COLO668 (cell line): ENCODE results near the gene SAMD4A.
A peak's percentile ranks its signal among the peaks of the same experiment; 100 is the strongest.

ENCODE experiments used
- DNase-seq: peaks from one replicate; lab custom pipeline; 2025; ENCODE audit not compliant: unreplicated experiment; lab: John Stamatoyannopoulos, UW

The SAMD4A gene

DNA sequence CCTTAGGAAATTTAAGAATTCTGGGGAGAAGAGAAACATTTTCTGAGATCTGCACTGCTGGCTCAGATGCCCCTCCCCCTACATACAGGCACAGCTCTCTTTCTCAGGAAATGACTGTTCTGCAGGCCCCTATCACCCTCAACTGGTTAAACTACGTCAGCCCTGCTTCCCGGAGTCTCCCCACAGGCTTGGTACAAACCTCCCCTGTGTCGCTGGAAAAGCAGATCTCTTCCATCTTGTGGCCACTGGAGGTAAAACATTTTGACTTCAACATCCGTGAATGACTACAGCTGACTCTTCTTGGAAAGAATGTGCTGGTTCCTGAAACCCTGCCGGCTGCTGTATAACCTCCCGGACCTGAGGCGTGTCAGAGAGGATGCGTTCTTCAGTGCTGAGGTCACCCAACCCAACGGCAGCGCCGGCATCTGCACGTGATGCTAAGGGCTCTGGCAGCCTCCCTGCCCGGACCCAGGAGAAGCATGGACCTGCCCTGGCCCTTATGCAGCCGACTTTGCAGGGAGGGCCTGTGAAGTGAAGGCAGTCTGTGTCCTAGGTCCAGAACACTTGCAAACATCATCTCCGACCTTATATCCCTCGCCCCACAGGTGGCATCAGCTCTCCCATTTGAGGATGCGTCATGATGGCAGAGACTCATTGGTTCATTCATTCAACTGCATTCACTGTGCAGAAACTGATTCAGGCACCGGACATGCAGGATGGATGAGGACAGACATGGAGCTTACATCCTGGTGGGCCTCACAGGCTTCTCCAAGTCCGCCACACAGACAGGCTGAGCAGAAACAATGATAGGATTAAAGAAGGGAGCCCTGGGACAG, 206.5 kb downstream of the SAMD4A start:
- DNase-seq = peak; percentile 79

DNA sequence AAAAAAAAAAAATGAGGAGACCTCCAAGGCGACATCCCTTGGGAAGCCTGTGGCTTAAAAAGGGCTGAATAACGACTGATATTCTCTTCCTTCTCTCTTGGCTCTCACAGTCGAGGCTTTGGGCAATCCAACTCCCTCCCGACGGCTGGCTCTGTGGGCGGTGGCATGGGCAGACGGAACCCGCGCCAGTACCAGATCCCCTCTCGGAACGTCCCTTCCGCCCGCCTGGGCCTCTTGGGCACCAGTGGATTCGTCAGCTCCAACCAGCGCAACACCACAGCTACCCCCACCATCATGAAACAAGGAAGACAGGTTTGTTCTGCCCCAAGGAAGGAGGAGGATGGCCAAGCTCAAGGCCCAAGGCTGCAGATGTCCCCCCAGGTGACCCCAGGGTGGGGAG, 207.9 kb downstream of the SAMD4A start:
- no peak for DNase-seq

GRCh38 chr14:54775486-54776140, 208.7 kb downstream of the SAMD4A start:
- no peak for DNase-seq

- no peak for DNase-seq
These were observed 209.6 kb downstream of the SAMD4A start for GRCh38 chr14:54776361-54777001.

DNA sequence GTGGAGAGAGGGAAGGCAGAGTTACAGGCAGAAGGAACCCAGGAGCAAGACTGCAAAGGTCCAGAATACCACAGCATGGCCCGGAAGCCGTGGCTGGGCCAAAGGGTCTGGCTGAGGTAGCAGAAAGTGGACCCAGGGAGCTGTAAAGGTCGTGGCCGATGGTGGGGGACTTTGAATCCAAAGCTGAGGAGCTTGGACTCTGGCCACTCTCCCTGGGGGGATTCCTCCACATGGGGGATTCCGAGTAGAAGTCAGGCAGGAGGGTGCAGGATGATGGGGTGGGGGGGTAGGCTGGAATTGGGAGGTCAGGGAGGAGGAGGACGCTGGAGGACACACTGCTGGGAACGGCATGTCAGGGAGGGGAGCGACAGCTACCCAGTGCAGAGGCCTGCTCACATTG, 210.5 kb downstream of the SAMD4A start:
- DNase-seq = no peak

GRCh38 chr14:54778618-54779345, 211.9 kb downstream of the SAMD4A start:
- no peak for DNase-seq

GRCh38 chr14:54781080-54781479, 214.2 kb downstream of the SAMD4A start:
- DNase-seq = no peak

DNA sequence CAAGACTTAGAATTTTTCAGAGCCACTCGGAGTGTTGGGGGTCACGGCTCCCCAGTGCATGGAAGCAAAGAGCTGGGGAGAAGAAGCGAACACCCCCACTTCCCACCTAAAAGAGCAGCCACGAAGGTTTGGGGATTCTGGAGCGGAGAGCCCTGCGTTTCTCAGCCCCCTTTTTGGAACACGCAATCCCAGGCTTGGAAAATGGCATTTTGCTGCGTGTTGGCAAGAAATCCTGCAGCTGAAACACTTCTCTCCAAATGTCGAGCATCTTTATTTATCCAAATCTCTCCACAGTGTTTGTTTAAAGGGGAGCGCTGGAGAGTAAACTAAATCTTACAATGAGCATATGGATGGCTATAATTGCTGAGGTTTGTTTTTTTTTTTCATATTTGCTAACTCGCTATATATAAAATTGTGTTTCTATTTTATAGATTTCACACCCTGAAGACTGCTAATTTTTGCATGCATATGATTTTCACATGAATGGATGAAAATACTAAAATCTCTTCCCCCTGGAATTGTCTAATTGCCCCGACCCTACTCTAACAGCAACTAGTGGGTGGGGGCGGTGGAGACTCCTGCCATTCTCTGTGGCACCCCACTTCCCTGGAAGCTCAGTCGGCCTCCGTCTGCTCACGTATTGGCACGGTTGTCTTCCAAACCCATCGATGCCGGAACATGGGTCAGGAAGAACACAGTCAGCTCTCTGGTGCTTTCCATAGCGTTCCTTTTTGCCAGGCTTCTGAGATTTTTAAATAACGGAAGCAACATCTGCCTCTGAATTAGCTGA, 215.2 kb downstream of the SAMD4A start:
- DNase-seq = no peak

- DNase-seq = no peak
These were observed 216.1 kb downstream of the SAMD4A start for GRCh38 chr14:54782751-54783659.

DNA sequence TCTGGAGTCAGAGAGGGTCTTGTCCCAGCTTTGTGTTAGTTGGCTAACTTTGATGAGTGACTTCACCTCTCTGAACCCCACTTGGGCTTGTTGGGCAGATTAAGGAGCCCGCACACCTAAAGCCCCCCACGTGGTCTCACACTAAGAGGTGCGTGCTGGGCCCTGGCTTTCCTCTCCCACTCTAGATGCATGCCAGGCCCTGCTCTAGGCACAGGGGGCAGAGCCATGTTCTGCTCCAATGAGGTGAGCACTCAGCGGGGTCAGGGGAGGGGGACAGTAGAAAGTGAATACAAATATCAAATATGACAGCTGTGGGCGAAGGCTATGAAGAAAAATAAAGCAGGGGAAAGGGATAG, 216.7 kb downstream of the SAMD4A start:
- no peak for DNase-seq

GRCh38 chr14:54784060-54784459, 217.1 kb downstream of the SAMD4A start:
- no peak for DNase-seq

DNA sequence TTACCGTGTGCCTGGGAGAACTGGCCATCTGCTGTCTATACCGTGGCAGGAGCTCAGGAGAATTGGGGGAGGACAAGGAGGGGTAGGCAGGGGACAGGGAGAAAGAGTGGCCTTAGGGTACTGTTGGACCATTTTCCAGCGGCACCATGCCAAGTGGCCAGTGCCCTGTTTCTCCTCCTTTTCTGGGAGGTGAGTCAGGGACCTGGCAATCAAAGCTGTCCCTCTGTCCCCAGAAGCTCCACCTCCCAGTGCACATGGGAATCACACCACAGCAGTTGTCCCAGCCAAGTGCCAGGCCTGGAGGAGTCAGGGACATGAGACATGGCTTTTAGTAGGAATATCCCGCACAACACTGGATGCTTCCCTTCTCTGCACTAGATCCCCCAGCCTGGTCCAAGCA, 217.7 kb downstream of the SAMD4A start:
- no peak for DNase-seq

DNA sequence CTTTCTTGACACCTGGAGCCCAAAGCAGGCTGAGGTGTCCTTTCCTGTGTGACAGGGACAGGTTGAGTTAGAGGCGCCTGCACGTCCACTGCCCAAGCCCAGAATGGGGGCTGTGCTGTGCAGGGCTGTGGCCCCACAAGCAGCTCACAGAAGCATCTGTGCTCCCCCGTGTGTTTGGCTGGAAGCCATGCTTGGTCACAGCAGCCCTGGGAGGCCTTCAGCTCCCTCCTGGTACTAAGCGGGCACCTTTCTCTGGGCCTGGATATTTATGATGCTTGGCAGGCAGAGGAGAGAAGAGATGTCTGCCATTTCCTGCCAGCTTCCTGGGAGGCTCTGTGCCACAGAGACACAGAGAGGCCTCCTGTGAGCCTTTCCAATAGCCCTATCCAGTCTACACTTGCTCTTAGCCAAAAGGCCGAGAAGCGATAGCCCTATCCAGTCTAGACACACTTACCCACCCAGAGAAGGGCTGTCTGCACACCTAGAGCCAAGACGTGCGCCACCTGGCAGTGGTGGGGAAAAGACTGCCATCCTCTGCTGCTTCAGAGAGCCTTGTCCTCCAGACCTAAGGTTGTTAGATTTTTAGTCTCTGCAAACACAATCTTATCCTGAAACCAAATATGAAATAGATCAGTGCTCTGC, 218.3 kb downstream of the SAMD4A start:
- DNase-seq = no peak

- DNase-seq = no peak
These were observed 219.1 kb downstream of the SAMD4A start for GRCh38 chr14:54785778-54786770.

DNA sequence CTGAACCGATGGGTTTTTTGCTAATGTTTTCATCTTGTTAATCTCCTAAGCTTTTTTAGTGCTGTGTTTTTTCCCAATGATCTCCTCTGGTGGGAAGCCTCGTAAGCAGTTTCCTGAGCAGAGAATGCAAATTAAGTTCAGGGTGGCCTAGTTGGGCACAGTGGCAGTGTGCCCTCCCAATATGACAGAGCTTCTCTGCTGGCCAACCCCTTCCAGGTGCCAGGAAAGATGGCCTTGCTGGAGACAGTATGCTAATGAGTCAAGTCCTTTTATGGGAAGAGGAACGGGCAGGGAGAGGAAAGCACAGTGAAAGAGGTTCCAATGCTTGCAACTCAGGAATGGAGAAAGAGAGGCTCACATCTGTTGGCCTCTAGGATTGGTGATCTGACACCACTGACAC, 219.9 kb downstream of the SAMD4A start:
- DNase-seq = no peak

DNA sequence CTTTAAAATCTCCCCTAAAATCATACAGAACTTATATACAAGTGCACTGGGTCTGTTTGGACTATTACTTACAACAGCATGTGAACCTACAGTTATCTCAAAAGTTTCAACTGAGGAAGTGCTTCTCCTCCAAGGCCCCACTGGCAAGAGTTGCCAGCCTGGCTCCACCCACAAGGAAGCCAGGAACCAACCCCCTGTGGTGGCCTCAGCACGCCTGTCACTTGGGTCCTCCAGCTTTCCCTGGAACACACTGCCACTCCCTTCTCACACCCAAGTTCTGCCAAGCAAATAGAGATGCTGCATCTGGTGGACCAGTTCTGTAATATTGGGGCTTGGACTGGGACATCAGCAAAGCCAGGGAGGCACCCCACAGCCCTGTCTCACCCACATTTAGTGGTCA, 220.3 kb downstream of the SAMD4A start:
- DNase-seq = no peak

- DNase-seq = no peak
These were observed 221.8 kb downstream of the SAMD4A start for GRCh38 chr14:54788701-54789100.

GRCh38 chr14:54789166-54789565, 222.2 kb downstream of the SAMD4A start:
- DNase-seq = no peak
